HUES48 (cell line): Measurements from ENCODE around the gene CERCAM.
"Not testable (repeated sequence)": the region's sequence is repeated elsewhere in the genome, so short reads cannot be mapped to it uniquely, and the experiment has no call there.

ENCODE experiments used
- H3K27ac ChIP-seq: one replicate; pipeline ENCODE4 v1.7.0; 2013; ENCODE audit warnings: low read depth, low read length, inconsistent platforms
- H3K27me3 ChIP-seq: 2 replicates; pipeline ENCODE4 v1.6.1; 2013; ENCODE audit warnings: mild to moderate bottlenecking, low read length; ENCODE audit not compliant: control insufficient read depth, insufficient read depth
- H3K36me3 ChIP-seq: 2 replicates; pipeline ENCODE4 v1.6.1; 2013; ENCODE audit warnings: low read length; ENCODE audit not compliant: control insufficient read depth, insufficient read depth
- H3K4me1 ChIP-seq: 2 replicates; pipeline ENCODE4 v1.6.1; 2013; ENCODE audit warnings: mild to moderate bottlenecking, low read length; ENCODE audit not compliant: control insufficient read depth, insufficient read depth
- H3K4me3 ChIP-seq: 2 replicates; pipeline ENCODE4 v1.5.1; 2013; ENCODE audit warnings: mild to moderate bottlenecking, low read depth, low read length
- H3K9ac ChIP-seq: 2 replicates; pipeline ENCODE4 v1.6.1; 2013; ENCODE audit warnings: mild to moderate bottlenecking, low read depth, low read length, moderate library complexity
- H3K9me3 ChIP-seq: 2 replicates; pipeline ENCODE4 v1.6.1; 2013; ENCODE audit warnings: low read length; ENCODE audit not compliant: control insufficient read depth, insufficient read depth

Gene CERCAM

GRCh38 chr9:128422022-128422782 is 1.5 kb downstream of the CERCAM start:
- not testable (repeated sequence) for H3K27ac ChIP-seq, H3K36me3 ChIP-seq, H3K4me3 ChIP-seq, H3K9ac ChIP-seq, H3K9me3 ChIP-seq, H3K4me1 ChIP-seq
- peaks cover 53% of the 10 kb centered on the region for H3K27me3 ChIP-seq

- H3K36me3 ChIP-seq, result no peaks in the 10 kb centered on the region
- H3K9me3 ChIP-seq, result no peaks in the 10 kb centered on the region
- H3K27ac ChIP-seq, result no peak overlapping the region
- H3K4me3 ChIP-seq, result no peak overlapping the region
- H3K27me3 ChIP-seq, result peaks cover 48% of the 10 kb centered on the region
- no peak overlapping the region for H3K9ac ChIP-seq
- H3K4me1 ChIP-seq, result peaks cover 7% of the 10 kb centered on the region; the same call in 1 of the 2 replicates
Measured at GRCh38 chr9:128422783-128423150, 2.1 kb downstream of the CERCAM start.

GRCh38 chr9:128423356-128423755 is 2.7 kb downstream of the CERCAM start:
- not testable (repeated sequence) for H3K9ac ChIP-seq, H3K4me1 ChIP-seq, H3K36me3 ChIP-seq, H3K27ac ChIP-seq, H3K4me3 ChIP-seq, H3K9me3 ChIP-seq
- peaks cover 48% of the 10 kb centered on the region for H3K27me3 ChIP-seq

- H3K27ac ChIP-seq, result no peak overlapping the region
- peaks cover 41% of the 10 kb centered on the region for H3K27me3 ChIP-seq
- H3K9ac ChIP-seq, result no peak overlapping the region
- no peaks in the 10 kb centered on the region for H3K9me3 ChIP-seq
- no peak overlapping the region for H3K4me3 ChIP-seq
- H3K4me1 ChIP-seq, result peaks cover 6% of the 10 kb centered on the region; the same call in 1 of the 2 replicates
- no peaks in the 10 kb centered on the region for H3K36me3 ChIP-seq
Measured at GRCh38 chr9:128424268-128424780, 3.7 kb downstream of the CERCAM start.

GRCh38 chr9:128428644-128429512 is 8.2 kb downstream of the CERCAM start:
- Histone ChIP-seq H3K27ac (no peak overlapping the region), H3K9me3 (no peaks in the 10 kb centered on the region), H3K36me3 (no peaks in the 10 kb centered on the region), H3K4me3 (no peak overlapping the region), H3K4me1 (peaks cover 3% of the 10 kb centered on the region; the same call in 1 of the 2 replicates), H3K27me3 (peaks cover 5% of the 10 kb centered on the region; the same call in 1 of the 2 replicates), H3K9ac (no peak overlapping the region)

GRCh38 chr9:128429513-128430086 is 8.9 kb downstream of the CERCAM start:
- Histone ChIP-seq H3K9me3 (no peaks in the 10 kb centered on the region), H3K27ac (no peak overlapping the region), H3K27me3 (no peaks in the 10 kb centered on the region), H3K9ac (no peak overlapping the region), H3K36me3 (no peaks in the 10 kb centered on the region), H3K4me1 (peaks cover 3% of the 10 kb centered on the region; the same call in 1 of the 2 replicates), H3K4me3 (no peak overlapping the region)

GRCh38 chr9:128431207-128431606 is 10.6 kb downstream of the CERCAM start:
- Histone ChIP-seq H3K4me3 (no peak overlapping the region), H3K9ac (no peak overlapping the region), H3K9me3 (no peaks in the 10 kb centered on the region), H3K27me3 (no peaks in the 10 kb centered on the region), H3K4me1 (peaks cover 3% of the 10 kb centered on the region; the same call in 1 of the 2 replicates), H3K27ac (no peak overlapping the region), H3K36me3 (no peaks in the 10 kb centered on the region)

- Histone ChIP-seq H3K9ac (no peak overlapping the region), H3K4me3 (no peak overlapping the region), H3K27ac (no peak overlapping the region), H3K4me1 (no peaks in the 10 kb centered on the region), H3K9me3 (no peaks in the 10 kb centered on the region), H3K27me3 (no peaks in the 10 kb centered on the region), H3K36me3 (no peaks in the 10 kb centered on the region)
Measured at GRCh38 chr9:128434340-128434739, 13.7 kb downstream of the CERCAM start.

- no peaks in the 10 kb centered on the region for H3K27me3 ChIP-seq
- H3K36me3 ChIP-seq, result no peaks in the 10 kb centered on the region
- no peak overlapping the region for H3K9ac ChIP-seq
Measured at GRCh38 chr9:128435611-128436010, 15.0 kb downstream of the CERCAM start.

GRCh38 chr9:128438343-128439109 is 17.9 kb downstream of the CERCAM start:
- no peak overlapping the region for H3K4me3 ChIP-seq
- no peaks in the 10 kb centered on the region for H3K4me1 ChIP-seq
- H3K27ac ChIP-seq, result no peak overlapping the region
- no peaks in the 10 kb centered on the region for H3K36me3 ChIP-seq
- no peaks in the 10 kb centered on the region for H3K9me3 ChIP-seq
- H3K27me3 ChIP-seq, result no peaks in the 10 kb centered on the region; the same call in 1 of the 2 replicates
- no peak overlapping the region for H3K9ac ChIP-seq

More at GRCh38 chr9:128435611-128436010, 15.0 kb downstream of the CERCAM start:
- Histone ChIP-seq H3K27ac (no peak overlapping the region), H3K9me3 (no peaks in the 10 kb centered on the region), H3K4me1 (no peaks in the 10 kb centered on the region), H3K4me3 (no peak overlapping the region)
